Omental fat pad (tissue), 4 donors: ENCODE measurements around the gene SRGAP3. TPM values are rescaled to one million over a fixed set of nuclear protein-coding genes. Genes with fewer than 3 reads are reported as not detected.

ENCODE experiments used
- ATAC-seq: fragments of 150-250 bp; one replicate; pipeline ENCODE4 v1.9.1; 2016; ENCODE audit warnings: mild to moderate bottlenecking, moderate library complexity; ENCODE audit not compliant: low FRiP score
- DNase-seq: peaks from one replicate; pipeline ENCODE4 v3.0.0-alpha.2; 2019; ENCODE audit warnings: low spot score
- CTCF ChIP-seq, 3 donors: fragments of 450-650 bp; IDR thresholded peaks; one replicate each; pipeline ENCODE4 v1.5.1; 2016 to 2017; ENCODE audit warnings: antibody characterized with exemption in 3 of 3, mild to moderate bottlenecking in 3 of 3, moderate library complexity in 2 of 3
- total RNA-seq, 4 donors: library from RNA; depleted of rRNA; stranded (reverse); fragments of >200 nt; gene quantifications; one replicate each; pipeline ENCODE4 v1.1.0, GENCODE V29; 2016

SRGAP3 gene
- total RNA-seq, 4 donors from 2014 or later, result 3.0 to 5.3 (median 3.6) TPM

GRCh38 chr3:8953313-8953712 is 296.1 kb downstream of the SRGAP3 start:
- no peak for TF ChIP-seq CTCF (IDR thresholded peaks at IDR 0.05)
- ATAC-seq, result no peak
- no peak for DNase-seq

DNA sequence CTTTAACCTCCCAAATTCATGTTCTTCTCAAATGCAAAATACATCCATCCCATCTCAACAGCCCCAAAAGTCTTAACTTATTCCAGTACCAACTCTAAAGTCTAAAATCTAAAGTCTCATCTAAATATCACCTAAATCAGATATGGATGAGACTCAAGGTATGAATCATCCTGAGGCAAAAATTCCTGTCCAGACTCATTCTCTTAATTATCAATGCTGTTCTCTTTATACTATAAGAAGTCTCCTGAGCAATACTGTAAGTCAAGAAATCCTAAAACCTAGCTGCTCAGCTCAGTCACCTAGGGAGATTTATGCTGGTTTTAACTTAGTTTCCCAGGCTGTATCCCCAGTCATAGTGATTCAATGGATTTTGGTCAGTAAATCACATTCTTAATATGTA is 297.3 kb downstream of the SRGAP3 start:
- ATAC-seq (no peak), DNase-seq (no peak)
- TF ChIP-seq CTCF (IDR thresholded peaks at IDR 0.05), result no peak

DNA sequence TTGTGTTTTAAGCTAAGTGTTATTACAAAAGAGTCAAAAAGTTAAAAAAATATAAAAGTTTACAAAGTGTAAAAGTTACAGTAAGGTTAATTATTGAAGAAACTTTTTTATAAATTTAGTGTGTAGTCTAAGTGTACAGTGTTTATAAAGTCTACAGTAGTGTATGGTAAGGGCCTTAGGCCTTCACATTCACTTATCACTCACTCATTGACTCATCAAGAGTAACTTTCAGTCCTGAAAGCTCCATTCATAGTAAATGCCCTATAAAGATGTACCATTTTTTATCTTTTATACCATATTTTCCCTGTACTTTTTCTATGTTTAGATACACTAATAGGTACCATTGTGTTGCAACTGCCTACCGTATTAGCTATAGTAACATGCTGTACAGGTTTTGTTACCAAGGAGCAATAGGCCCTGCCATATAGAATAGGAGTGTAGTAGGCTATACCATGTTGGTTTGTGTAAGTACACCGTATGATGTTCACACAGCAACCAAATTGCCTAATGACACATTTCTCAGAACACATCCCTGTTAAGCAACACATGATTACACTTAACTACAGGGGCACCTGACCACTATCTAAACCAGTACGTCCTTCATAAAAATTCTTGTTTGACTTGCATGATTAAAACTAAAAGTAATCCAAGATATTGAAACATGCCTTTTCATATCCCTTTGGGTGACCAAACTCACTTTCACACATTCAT is 303.4 kb downstream of the SRGAP3 start:
- no peak for TF ChIP-seq CTCF (IDR thresholded peaks at IDR 0.05)
- no peak for ATAC-seq
- no peak for DNase-seq

DNA sequence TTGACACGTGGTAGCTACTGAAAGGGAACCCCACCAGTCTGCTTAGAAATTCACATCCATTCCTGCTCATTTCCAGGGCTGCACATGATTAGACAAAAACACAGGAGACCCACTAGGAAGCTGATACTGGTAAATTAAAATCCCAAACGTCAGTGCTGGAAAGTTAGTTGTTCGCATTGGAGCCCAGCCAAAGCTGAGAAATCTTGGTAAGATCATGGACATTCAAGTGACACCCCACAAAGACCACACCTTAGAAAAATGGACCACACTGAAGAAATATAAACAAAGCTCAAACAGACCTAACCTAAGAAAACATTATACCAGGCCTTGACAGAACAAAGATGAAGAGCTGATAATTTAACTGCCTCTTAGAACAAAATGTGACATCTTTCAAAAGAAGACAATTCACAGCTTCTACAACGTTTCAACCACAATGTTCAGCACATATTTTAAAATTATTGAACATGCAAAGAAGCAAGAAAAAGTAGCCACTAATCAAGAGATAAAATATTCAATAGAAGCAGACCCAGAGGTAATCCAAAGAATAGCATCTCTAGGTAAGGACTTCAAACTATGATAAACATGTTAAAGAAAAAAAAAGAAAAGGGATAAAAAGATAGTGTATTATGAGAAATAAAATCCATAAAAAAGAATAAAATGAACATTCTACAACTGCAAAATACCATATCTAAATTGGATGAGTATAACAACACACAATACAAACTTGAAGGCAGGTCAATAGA is 306.5 kb downstream of the SRGAP3 start:
- DNase-seq (no peak), ATAC-seq (no peak)
- no peak for TF ChIP-seq CTCF (IDR thresholded peaks at IDR 0.05)

DNA sequence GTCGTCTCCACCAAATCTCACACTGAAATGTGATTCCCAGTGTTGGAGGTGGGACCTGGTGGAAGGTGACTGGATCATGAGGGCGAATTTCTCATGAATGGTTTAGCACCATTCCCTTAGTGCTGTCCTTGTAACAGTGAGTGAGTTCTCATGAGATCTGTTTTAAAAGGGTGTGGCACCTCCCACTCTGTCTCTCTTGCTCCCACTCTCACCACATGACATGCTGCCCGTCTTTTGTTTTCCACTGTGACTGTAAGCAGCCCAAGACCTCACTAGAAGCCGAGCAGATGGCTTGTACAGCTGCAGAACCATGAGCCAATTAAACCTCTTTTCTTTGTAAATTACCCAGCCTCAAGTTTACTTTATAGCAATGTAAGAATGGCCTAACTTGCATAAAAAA is 307.3 kb downstream of the SRGAP3 start:
- no peak for ATAC-seq
- no peak for TF ChIP-seq CTCF (IDR thresholded peaks at IDR 0.05)
- DNase-seq, result no peak

DNA sequence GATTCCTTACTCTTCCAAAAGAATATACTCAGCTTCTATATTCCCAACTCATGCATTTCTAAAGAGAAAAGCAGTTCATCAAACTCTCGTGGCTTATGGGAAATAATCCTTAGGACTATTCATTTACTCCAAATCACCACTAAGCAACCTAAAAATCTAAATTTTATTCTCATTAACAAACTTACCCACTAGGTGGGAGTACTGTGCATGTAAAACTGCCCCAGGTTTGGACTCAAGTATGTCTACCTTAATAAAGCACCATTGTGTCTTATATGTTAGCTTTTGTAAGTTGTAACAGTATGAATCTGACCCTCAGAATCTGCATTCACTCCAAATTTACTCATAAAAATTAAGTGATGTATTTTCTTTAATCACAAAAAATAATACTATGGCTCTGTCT is 311.4 kb downstream of the SRGAP3 start:
- ATAC-seq (no peak), DNase-seq (no peak)
- no peak for TF ChIP-seq CTCF (IDR thresholded peaks at IDR 0.05)
